ENCODE results near the gene SERP1.

SERP1 gene

GRCh38 chr3:150528354-150528797 lies 17.9 kb downstream of the SERP1 start:
- Histone ChIP-seq H3K4me1 (ENCODE audit: control insufficient read depth, insufficient read depth, low read depth, low read length) (no peaks in the 10 kb centered on the region), H3K27ac (ENCODE audit: low read length, poor library complexity, severe bottlenecking) (no peak overlapping the region), H2BK5ac (ENCODE audit: low read depth, low read length, poor library complexity, severe bottlenecking) (no peak overlapping the region), H2AFZ (ENCODE audit: low read depth, low read length) (no peak overlapping the region), H2BK120ac (ENCODE audit: low read depth, low read length) (no peak overlapping the region), H2BK15ac (ENCODE audit: low read depth, poor library complexity, severe bottlenecking) (no peak overlapping the region), H3K4me2 (ENCODE audit: low read length, poor library complexity, severe bottlenecking) (no peak overlapping the region), H3K14ac (ENCODE audit: low read length in 2 of 2) (no peak overlapping the region), H2BK12ac (ENCODE audit: low read length in 2 of 2) (no peak overlapping the region), H3K18ac (ENCODE audit: low read depth in 1 of 2, low read length in 2 of 2) (no peak overlapping the region), H3K79me1 (replicated peaks; ENCODE audit: low read length, poor library complexity, severe bottlenecking) (no peaks in the 10 kb centered on the region), H3K4ac (ENCODE audit: low read depth in 1 of 2, low read length in 2 of 2) (no peak overlapping the region), H3K4me3 (ENCODE audit: insufficient read depth in 1 of 2, low read depth in 1 of 2, low read length in 2 of 2) (no peak overlapping the region), H4K8ac (ENCODE audit: low read length) (no peak overlapping the region), H3K27me3 (ENCODE audit: control insufficient read depth in 1 of 2, insufficient read depth in 1 of 2, low read length in 2 of 2) (no peaks in the 10 kb centered on the region), H3K9me3 (ENCODE audit: control insufficient read depth, low read length) (no peaks in the 10 kb centered on the region), H3K36me3 (ENCODE audit: control insufficient read depth in 1 of 2, insufficient read depth in 2 of 2, low read depth in 1 of 2, low read length in 2 of 2) (no peaks in the 10 kb centered on the region), H4K91ac (ENCODE audit: low read length) (no peak overlapping the region), H3K9ac (ENCODE audit: low read length) (peak overlapping the region; percentile 10), H3K23ac (ENCODE audit: low read length in 2 of 2) (no peak overlapping the region), H2AK5ac (ENCODE audit: low read length, severe bottlenecking) (no peak overlapping the region)
- WGBS = 20% methylated on average over 1 of the region's 2 CpGs
- peak; percentile 56 for DNase-seq

DNA sequence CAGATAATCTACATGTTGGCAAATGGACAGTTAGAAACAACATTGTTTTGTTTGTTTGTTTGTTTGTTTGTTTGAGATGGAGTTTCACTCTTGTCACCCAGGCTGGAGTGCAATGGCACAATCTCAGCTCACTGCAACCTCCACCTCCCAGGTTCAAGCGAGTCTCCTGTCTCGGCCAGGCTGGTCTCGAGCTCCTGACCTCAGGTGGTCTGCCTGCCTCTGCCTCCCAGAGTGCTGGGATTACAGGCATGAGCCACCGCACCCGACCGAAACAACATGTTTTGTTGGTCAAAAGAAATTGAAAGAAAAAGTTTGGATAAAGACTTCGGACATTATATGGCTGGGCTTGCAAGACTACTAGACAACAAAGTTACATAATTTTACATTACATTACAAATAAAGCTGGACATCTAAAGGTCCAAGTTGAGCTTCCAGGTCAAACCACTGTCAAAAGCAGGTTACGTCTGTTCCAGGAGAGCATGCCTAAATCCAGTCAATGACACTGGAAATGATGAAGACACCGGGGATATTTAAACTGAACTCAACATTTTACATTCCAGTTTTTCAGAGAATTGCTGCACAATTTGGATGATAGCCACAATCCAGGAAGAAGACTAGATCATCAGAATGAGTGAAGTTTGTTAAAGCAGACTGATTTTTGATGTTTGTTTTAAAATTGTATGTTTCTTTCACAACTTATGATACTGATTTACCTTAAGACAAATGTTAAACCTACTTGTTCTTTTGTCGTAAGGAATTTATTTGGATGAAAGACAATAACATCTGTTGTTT lies 18.6 kb downstream of the SERP1 start:
- Histone ChIP-seq H3K27me3 (ENCODE audit: control insufficient read depth in 1 of 2, insufficient read depth in 1 of 2, low read length in 2 of 2) (no peaks in the 10 kb centered on the region), H4K91ac (ENCODE audit: low read length) (no peak overlapping the region), H2AFZ (ENCODE audit: low read depth, low read length) (no peak overlapping the region), H2BK12ac (ENCODE audit: low read length in 2 of 2) (no peak overlapping the region), H3K4me2 (ENCODE audit: low read length, poor library complexity, severe bottlenecking) (no peak overlapping the region), H3K4me1 (ENCODE audit: control insufficient read depth, insufficient read depth, low read depth, low read length) (no peaks in the 10 kb centered on the region), H3K4ac (ENCODE audit: low read depth in 1 of 2, low read length in 2 of 2) (no peak overlapping the region), H3K23ac (ENCODE audit: low read length in 2 of 2) (no peak overlapping the region), H3K9ac (ENCODE audit: low read length) (peak overlapping the region; percentile 10), H2BK120ac (ENCODE audit: low read depth, low read length) (no peak overlapping the region), H2BK15ac (ENCODE audit: low read depth, poor library complexity, severe bottlenecking) (no peak overlapping the region), H3K4me3 (ENCODE audit: insufficient read depth in 1 of 2, low read depth in 1 of 2, low read length in 2 of 2) (no peak overlapping the region), H3K36me3 (ENCODE audit: control insufficient read depth in 1 of 2, insufficient read depth in 2 of 2, low read depth in 1 of 2, low read length in 2 of 2) (no peaks in the 10 kb centered on the region), H3K79me1 (replicated peaks; ENCODE audit: low read length, poor library complexity, severe bottlenecking) (no peaks in the 10 kb centered on the region), H3K9me3 (ENCODE audit: control insufficient read depth, low read length) (no peaks in the 10 kb centered on the region), H2AK5ac (ENCODE audit: low read length, severe bottlenecking) (no peak overlapping the region), H4K8ac (ENCODE audit: low read length) (no peak overlapping the region), H3K14ac (ENCODE audit: low read length in 2 of 2) (no peak overlapping the region), H3K27ac (ENCODE audit: low read length, poor library complexity, severe bottlenecking) (no peak overlapping the region), H3K18ac (ENCODE audit: low read depth in 1 of 2, low read length in 2 of 2) (no peak overlapping the region), H2BK5ac (ENCODE audit: low read depth, low read length, poor library complexity, severe bottlenecking) (no peak overlapping the region)
- no peak for DNase-seq
- 76% methylated on average over 6 of the region's 10 CpGs for WGBS

GRCh38 chr3:150523538-150523937 lies 22.8 kb downstream of the SERP1 start:
- 88% methylated on average over 1 of the region's 2 CpGs for WGBS
- H2AK5ac ChIP-seq (ENCODE audit: low read length, severe bottlenecking) = no peak overlapping the region
- no peak overlapping the region for H2AFZ ChIP-seq (ENCODE audit: low read depth, low read length)
- no peak overlapping the region for H2BK120ac ChIP-seq (ENCODE audit: low read depth, low read length)
- no peak overlapping the region for H3K4ac ChIP-seq (ENCODE audit: low read depth in 1 of 2, low read length in 2 of 2)
- H3K27me3 ChIP-seq (ENCODE audit: control insufficient read depth in 1 of 2, insufficient read depth in 1 of 2, low read length in 2 of 2) = no peaks in the 10 kb centered on the region
- H2BK12ac ChIP-seq (ENCODE audit: low read length in 2 of 2) = no peak overlapping the region
- H3K9me3 ChIP-seq (ENCODE audit: control insufficient read depth, low read length) = no peaks in the 10 kb centered on the region
- H4K91ac ChIP-seq (ENCODE audit: low read length) = no peak overlapping the region
- no peak overlapping the region for H3K23ac ChIP-seq (ENCODE audit: low read length in 2 of 2)
- H2BK15ac ChIP-seq (ENCODE audit: low read depth, poor library complexity, severe bottlenecking) = no peak overlapping the region
- H3K18ac ChIP-seq (ENCODE audit: low read depth in 1 of 2, low read length in 2 of 2) = no peak overlapping the region
- H3K4me1 ChIP-seq (ENCODE audit: control insufficient read depth, insufficient read depth, low read depth, low read length) = no peaks in the 10 kb centered on the region
- H3K4me3 ChIP-seq (ENCODE audit: insufficient read depth in 1 of 2, low read depth in 1 of 2, low read length in 2 of 2) = no peak overlapping the region
- H3K79me1 ChIP-seq (replicated peaks; ENCODE audit: low read length, poor library complexity, severe bottlenecking) = no peaks in the 10 kb centered on the region
- no peak overlapping the region for H4K8ac ChIP-seq (ENCODE audit: low read length)
- H3K36me3 ChIP-seq (ENCODE audit: control insufficient read depth in 1 of 2, insufficient read depth in 2 of 2, low read depth in 1 of 2, low read length in 2 of 2) = no peaks in the 10 kb centered on the region
- H3K27ac ChIP-seq (ENCODE audit: low read length, poor library complexity, severe bottlenecking) = no peak overlapping the region
- no peak overlapping the region for H3K9ac ChIP-seq (ENCODE audit: low read length)
- H2BK5ac ChIP-seq (ENCODE audit: low read depth, low read length, poor library complexity, severe bottlenecking) = no peak overlapping the region
- H3K4me2 ChIP-seq (ENCODE audit: low read length, poor library complexity, severe bottlenecking) = no peak overlapping the region
- H3K14ac ChIP-seq (ENCODE audit: low read length in 2 of 2) = no peak overlapping the region
- no peak for DNase-seq

- H2AFZ ChIP-seq (ENCODE audit: low read depth, low read length) = no peak overlapping the region
- H3K4me1 ChIP-seq (ENCODE audit: control insufficient read depth, insufficient read depth, low read depth, low read length) = no peaks in the 10 kb centered on the region
- no peak overlapping the region for H3K9ac ChIP-seq (ENCODE audit: low read length)
- no peak overlapping the region for H2BK12ac ChIP-seq (ENCODE audit: low read length in 2 of 2)
- no peak overlapping the region for H2BK120ac ChIP-seq (ENCODE audit: low read depth, low read length)
- H2BK5ac ChIP-seq (ENCODE audit: low read depth, low read length, poor library complexity, severe bottlenecking) = no peak overlapping the region
- H3K79me1 ChIP-seq (replicated peaks; ENCODE audit: low read length, poor library complexity, severe bottlenecking) = no peaks in the 10 kb centered on the region
- H3K4ac ChIP-seq (ENCODE audit: low read depth in 1 of 2, low read length in 2 of 2) = no peak overlapping the region
- no peak overlapping the region for H2AK5ac ChIP-seq (ENCODE audit: low read length, severe bottlenecking)
- H3K4me3 ChIP-seq (ENCODE audit: insufficient read depth in 1 of 2, low read depth in 1 of 2, low read length in 2 of 2) = no peak overlapping the region
- H3K14ac ChIP-seq (ENCODE audit: low read length in 2 of 2) = no peak overlapping the region
- H2BK15ac ChIP-seq (ENCODE audit: low read depth, poor library complexity, severe bottlenecking) = no peak overlapping the region
- no peak overlapping the region for H4K8ac ChIP-seq (ENCODE audit: low read length)
- H3K23ac ChIP-seq (ENCODE audit: low read length in 2 of 2) = no peak overlapping the region
- WGBS = 62% methylated on average over 2 of the region's 2 CpGs
- no peaks in the 10 kb centered on the region for H3K9me3 ChIP-seq (ENCODE audit: control insufficient read depth, low read length)
- no peak overlapping the region for H3K18ac ChIP-seq (ENCODE audit: low read depth in 1 of 2, low read length in 2 of 2)
- H3K27me3 ChIP-seq (ENCODE audit: control insufficient read depth in 1 of 2, insufficient read depth in 1 of 2, low read length in 2 of 2) = no peaks in the 10 kb centered on the region
- H3K27ac ChIP-seq (ENCODE audit: low read length, poor library complexity, severe bottlenecking) = no peak overlapping the region
- H3K4me2 ChIP-seq (ENCODE audit: low read length, poor library complexity, severe bottlenecking) = no peak overlapping the region
- DNase-seq = no peak
- H3K36me3 ChIP-seq (ENCODE audit: control insufficient read depth in 1 of 2, insufficient read depth in 2 of 2, low read depth in 1 of 2, low read length in 2 of 2) = no peaks in the 10 kb centered on the region
- no peak overlapping the region for H4K91ac ChIP-seq (ENCODE audit: low read length)
Observed at GRCh38 chr3:150521463-150521862, 24.8 kb downstream of the SERP1 start.
